HG03520 (cell line): Measurements from ENCODE around the gene SUN1.

Experiments
- ATAC-seq: cut with Tn5 transposase; IDR thresholded peaks from one replicate; pipeline ENCODE4 v1.9.1; 2021; ENCODE audit warnings: mild to moderate bottlenecking, moderate library complexity; ENCODE audit not compliant: unreplicated experiment

SUN1 gene

GRCh38 chr7:888081-889024 lies 56.1 kb downstream of the SUN1 start:
- ATAC-seq: no peak

GRCh38 chr7:889025-889390 lies 56.7 kb downstream of the SUN1 start:
- ATAC-seq: no peak

- ATAC-seq: no peak
Measured at GRCh38 chr7:889391-889790, 57.1 kb downstream of the SUN1 start.

GRCh38 chr7:890868-891267 lies 58.6 kb downstream of the SUN1 start:
- ATAC-seq: no peak

- ATAC-seq: no peak
Measured at GRCh38 chr7:891291-891690, 59.0 kb downstream of the SUN1 start.

- ATAC-seq: no peak
Measured at GRCh38 chr7:891805-892204, 59.5 kb downstream of the SUN1 start.

- no peak for ATAC-seq
Measured at GRCh38 chr7:892648-893593, 60.6 kb downstream of the SUN1 start.

GRCh38 chr7:893686-894085 lies 61.4 kb downstream of the SUN1 start:
- ATAC-seq: no peak

- no peak for ATAC-seq
Measured at GRCh38 chr7:894164-894867, 62.0 kb downstream of the SUN1 start.

- no peak for ATAC-seq
Measured at GRCh38 chr7:894927-895450, 62.7 kb downstream of the SUN1 start.

- no peak for ATAC-seq
Measured at GRCh38 chr7:895451-896052, 63.3 kb downstream of the SUN1 start.

GRCh38 chr7:896346-897075 lies 64.2 kb downstream of the SUN1 start:
- no peak for ATAC-seq

- no peak for ATAC-seq
Measured at GRCh38 chr7:897086-897485, 64.8 kb downstream of the SUN1 start.

GRCh38 chr7:897771-898376 lies 65.6 kb downstream of the SUN1 start:
- no peak for ATAC-seq

GRCh38 chr7:898460-898854 lies 66.2 kb downstream of the SUN1 start:
- ATAC-seq: no peak

GRCh38 chr7:898855-899681 lies 66.8 kb downstream of the SUN1 start:
- no peak for ATAC-seq

- no peak for ATAC-seq
Measured at GRCh38 chr7:899806-900205, 67.5 kb downstream of the SUN1 start.

GRCh38 chr7:900331-901040 lies 68.2 kb downstream of the SUN1 start:
- ATAC-seq: no peak
